ENCODE measurements around the gene CDC14A.

Gene CDC14A

GRCh38 chr1:100430325-100430756 is 78.0 kb downstream of the CDC14A start:
- H3K4me1 ChIP-seq, result no peaks in the 10 kb centered on the region; the same call in 1 of the 2 replicates
- no peak overlapping the region for H3K4me3 ChIP-seq (ENCODE audit: low read depth, low read length)
- H3K27me3 ChIP-seq, result no peaks in the 10 kb centered on the region
- H3K9me3 ChIP-seq, result no peaks in the 10 kb centered on the region
- no peak for DNase-seq
- no peak for TF ChIP-seq CTCF (IDR thresholded peaks at IDR 0.05; ENCODE audit: low read depth, low read length)
- no peaks in the 10 kb centered on the region; the same call in 1 of the 2 replicates for H3K36me3 ChIP-seq

GRCh38 chr1:100431954-100432353 is 79.6 kb downstream of the CDC14A start:
- no peak overlapping the region for H3K4me3 ChIP-seq (ENCODE audit: low read depth, low read length)
- H3K9me3 ChIP-seq, result no peaks in the 10 kb centered on the region
- H3K36me3 ChIP-seq, result no peaks in the 10 kb centered on the region; the same call in 1 of the 2 replicates
- DNase-seq, result no peak
- H3K27me3 ChIP-seq, result no peaks in the 10 kb centered on the region
- no peaks in the 10 kb centered on the region for H3K4me1 ChIP-seq
- TF ChIP-seq CTCF (IDR thresholded peaks at IDR 0.05; ENCODE audit: low read depth, low read length), result no peak

- DNase-seq, result no peak
- Histone ChIP-seq H3K9me3 (no peaks in the 10 kb centered on the region), H3K4me3 (ENCODE audit: low read depth, low read length) (no peak overlapping the region), H3K4me1 (no peaks in the 10 kb centered on the region; the same call in 1 of the 2 replicates), H3K36me3 (no peaks in the 10 kb centered on the region), H3K27me3 (no peaks in the 10 kb centered on the region)
- TF ChIP-seq CTCF (IDR thresholded peaks at IDR 0.05; ENCODE audit: low read depth, low read length), result no peak
Measured at GRCh38 chr1:100433563-100433962, 81.3 kb downstream of the CDC14A start.

- Histone ChIP-seq H3K9me3 (no peaks in the 10 kb centered on the region), H3K27me3 (no peaks in the 10 kb centered on the region), H3K4me3 (ENCODE audit: low read depth, low read length) (no peak overlapping the region), H3K4me1 (peaks cover 8% of the 10 kb centered on the region), H3K36me3 (no peaks in the 10 kb centered on the region)
- DNase-seq, result no peak
- no peak for TF ChIP-seq CTCF (IDR thresholded peaks at IDR 0.05; ENCODE audit: low read depth, low read length)
Measured at GRCh38 chr1:100434831-100435230, 82.5 kb downstream of the CDC14A start.

GRCh38 chr1:100438375-100438774 is 86.1 kb downstream of the CDC14A start:
- no peak overlapping the region for H3K4me3 ChIP-seq (ENCODE audit: low read depth, low read length)
- no peaks in the 10 kb centered on the region for H3K9me3 ChIP-seq
- peaks cover 16% of the 10 kb centered on the region for H3K4me1 ChIP-seq
- no peak for TF ChIP-seq CTCF (IDR thresholded peaks at IDR 0.05; ENCODE audit: low read depth, low read length)
- H3K27me3 ChIP-seq, result no peaks in the 10 kb centered on the region
- peaks cover under 1% of the 10 kb centered on the region for H3K36me3 ChIP-seq
- no peak for DNase-seq

GRCh38 chr1:100438789-100439188 is 86.5 kb downstream of the CDC14A start:
- Histone ChIP-seq H3K27me3 (no peaks in the 10 kb centered on the region), H3K4me3 (ENCODE audit: low read depth, low read length) (no peak overlapping the region), H3K36me3 (peaks cover 5% of the 10 kb centered on the region), H3K4me1 (peaks cover 16% of the 10 kb centered on the region), H3K9me3 (no peaks in the 10 kb centered on the region)
- DNase-seq, result no peak
- TF ChIP-seq CTCF (IDR thresholded peaks at IDR 0.05; ENCODE audit: low read depth, low read length), result no peak

All from BE2C (cell line).